ENCODE results near the gene AOPEP.

DNA sequence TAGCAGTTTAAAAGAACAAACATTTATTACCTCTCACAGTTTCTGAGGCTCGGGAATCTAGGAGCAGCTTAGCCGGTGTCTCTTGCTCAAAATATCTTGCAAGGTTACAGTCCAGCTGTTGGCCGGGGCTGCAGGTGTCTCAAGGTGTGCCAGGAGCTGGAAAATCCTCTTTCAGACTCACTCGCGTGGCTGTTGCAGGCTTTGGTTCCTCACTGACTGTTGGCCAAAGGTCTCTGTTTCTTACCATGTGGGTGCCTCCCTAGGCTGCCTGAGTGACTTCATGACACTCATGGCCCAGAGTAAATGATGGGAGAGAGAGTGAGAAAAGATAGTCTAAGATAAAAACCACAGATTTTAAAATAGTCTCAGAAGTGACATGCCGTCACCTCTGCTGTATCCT is 43.8 kb downstream of the AOPEP start:
- TF ChIP-seq SMC3 (IDR thresholded peaks at IDR 0.05) (no peak), CTCF (IDR thresholded peaks at IDR 0.05) (no peak), USF2 (IDR thresholded peaks at IDR 0.05) (no peak), RARB (CRISPR knock-in tag; IDR thresholded peaks at IDR 0.05) (no peak), POLR2A (IDR thresholded peaks at IDR 0.05; ENCODE audit: low read length) (no peak), MAX (IDR thresholded peaks at IDR 0.05) (no peak), SREBF2 (IDR thresholded peaks at IDR 0.05) (no peak), CEBPB (IDR thresholded peaks at IDR 0.05) (no peak), EP300 (IDR thresholded peaks at IDR 0.05) (no peak), JUN (IDR thresholded peaks at IDR 0.05) (no peak)
- TF ChIP-seq, protein P1, sequence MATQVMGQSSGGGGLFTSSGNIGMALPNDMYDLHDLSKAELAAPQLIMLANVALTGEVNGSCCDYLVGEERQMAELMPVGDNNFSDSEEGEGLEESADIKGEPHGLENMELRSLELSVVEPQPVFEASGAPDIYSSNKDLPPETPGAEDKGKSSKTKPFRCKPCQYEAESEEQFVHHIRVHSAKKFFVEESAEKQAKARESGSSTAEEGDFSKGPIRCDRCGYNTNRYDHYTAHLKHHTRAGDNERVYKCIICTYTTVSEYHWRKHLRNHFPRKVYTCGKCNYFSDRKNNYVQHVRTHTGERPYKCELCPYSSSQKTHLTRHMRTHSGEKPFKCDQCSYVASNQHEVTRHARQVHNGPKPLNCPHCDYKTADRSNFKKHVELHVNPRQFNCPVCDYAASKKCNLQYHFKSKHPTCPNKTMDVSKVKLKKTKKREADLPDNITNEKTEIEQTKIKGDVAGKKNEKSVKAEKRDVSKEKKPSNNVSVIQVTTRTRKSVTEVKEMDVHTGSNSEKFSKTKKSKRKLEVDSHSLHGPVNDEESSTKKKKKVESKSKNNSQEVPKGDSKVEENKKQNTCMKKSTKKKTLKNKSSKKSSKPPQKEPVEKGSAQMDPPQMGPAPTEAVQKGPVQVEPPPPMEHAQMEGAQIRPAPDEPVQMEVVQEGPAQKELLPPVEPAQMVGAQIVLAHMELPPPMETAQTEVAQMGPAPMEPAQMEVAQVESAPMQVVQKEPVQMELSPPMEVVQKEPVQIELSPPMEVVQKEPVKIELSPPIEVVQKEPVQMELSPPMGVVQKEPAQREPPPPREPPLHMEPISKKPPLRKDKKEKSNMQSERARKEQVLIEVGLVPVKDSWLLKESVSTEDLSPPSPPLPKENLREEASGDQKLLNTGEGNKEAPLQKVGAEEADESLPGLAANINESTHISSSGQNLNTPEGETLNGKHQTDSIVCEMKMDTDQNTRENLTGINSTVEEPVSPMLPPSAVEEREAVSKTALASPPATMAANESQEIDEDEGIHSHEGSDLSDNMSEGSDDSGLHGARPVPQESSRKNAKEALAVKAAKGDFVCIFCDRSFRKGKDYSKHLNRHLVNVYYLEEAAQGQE (IDR thresholded peaks at IDR 0.05): no peak
